NCI-H2171 treated with DMSO at 0.1 percent for 48 hours (cell line): ENCODE results near the gene QRFP.

Experiments used
- DNase-seq: peaks from one replicate; lab custom pipeline; 2025; lab: John Stamatoyannopoulos, UW

QRFP gene

GRCh38 chr9:130896233-130897014 lies at the start of gene QRFP:
Gene QRFP, minus strand, starts transcription at chr9:130896812. Its CDS starts 2,974 bp downstream, at chr9:130893838.
- peak; percentile 17 for DNase-seq

- no peak for DNase-seq
These were observed 48.6 kb upstream of the QRFP start for GRCh38 chr9:130945173-130945572.

- no peak for DNase-seq
These were observed 48.0 kb upstream of the QRFP start for GRCh38 chr9:130944510-130945058.

GRCh38 chr9:130943777-130944176 lies 47.2 kb upstream of the QRFP start:
- no peak for DNase-seq

GRCh38 chr9:130943221-130943620 lies 46.6 kb upstream of the QRFP start:
- no peak for DNase-seq

GRCh38 chr9:130942679-130943078 lies 46.1 kb upstream of the QRFP start:
- DNase-seq: no peak

- no peak for DNase-seq
These were observed 45.5 kb upstream of the QRFP start for GRCh38 chr9:130942084-130942483.

- DNase-seq: peak; percentile 84
These were observed 44.3 kb upstream of the QRFP start for GRCh38 chr9:130940693-130941576.

GRCh38 chr9:130940027-130940549 lies 43.5 kb upstream of the QRFP start:
- DNase-seq: no peak

GRCh38 chr9:130939405-130940026 lies 42.9 kb upstream of the QRFP start:
- peak; percentile 17 for DNase-seq

- peak; percentile 50 for DNase-seq
These were observed 42.2 kb upstream of the QRFP start, which contains the start of gene FIBCD1 for GRCh38 chr9:130938652-130939404. Gene FIBCD1, minus strand, starts transcription at chr9:130939247. Its CDS starts 640 bp downstream, at chr9:130938607.

- DNase-seq: no peak
These were observed 41.6 kb upstream of the QRFP start for GRCh38 chr9:130938184-130938651.

- no peak for DNase-seq
These were observed 40.8 kb upstream of the QRFP start for GRCh38 chr9:130937146-130938076.

- DNase-seq: peak; percentile 71
These were observed 39.9 kb upstream of the QRFP start for GRCh38 chr9:130936285-130937117.

- no peak for DNase-seq
These were observed 39.1 kb upstream of the QRFP start for GRCh38 chr9:130935648-130936271.

GRCh38 chr9:130934702-130935647 lies 38.4 kb upstream of the QRFP start:
- no peak for DNase-seq

- no peak for DNase-seq
These were observed 37.6 kb upstream of the QRFP start for GRCh38 chr9:130934246-130934645.
